Natural killer cell treated with Interleukin-12 subunit alpha and Interleukin-12 subunit beta and Interleukin-15 and Interleukin-18, amount 100 ng/mL, for 72 hours (primary cell): ENCODE measurements around the gene ATP8A2. TPM values are rescaled to one million over a fixed set of nuclear protein-coding genes. Genes with fewer than 3 reads are reported as not detected.

Source experiments
- ATAC-seq, 2 donors: fragments of 150-1000 bp; cut with Tn5 transposase in 1 of 2; sonication (Bioruptor Pico), chemical (Tn5 transposase) in 1 of 2; 2 replicates each; pipeline ENCODE4 v1.10.0; 2021
- DNase-seq: peaks from one replicate; pipeline ENCODE4 v3.0.0; 2022; ENCODE audit warnings: low spot score
- H3K27ac Mint-ChIP-seq, 2 donors: 1 replicate in 1 of 2; 2 replicates in 1 of 2; pipeline ENCODE4 v1.8.0; 2022; ENCODE audit warnings: mixed read lengths in 2 of 2, mild to moderate bottlenecking in 1 of 2, moderate library complexity in 1 of 2
- H3K27me3 Mint-ChIP-seq, 2 donors: 1 replicate in 1 of 2; 2 replicates in 1 of 2; pipeline ENCODE4 v1.8.0; 2022; ENCODE audit warnings: mixed read lengths in 2 of 2
- H3K36me3 Mint-ChIP-seq: one replicate; pipeline ENCODE4 v1.8.0; 2022; ENCODE audit warnings: mixed read lengths
- H3K4me1 Mint-ChIP-seq, 2 donors: 1 replicate in 1 of 2; 2 replicates in 1 of 2; pipeline ENCODE4 v1.8.0; 2022; ENCODE audit warnings: low read depth in 2 of 2, mixed read lengths in 2 of 2, mild to moderate bottlenecking in 1 of 2
- H3K4me3 Mint-ChIP-seq: one replicate; pipeline ENCODE4 v1.8.0; 2022; ENCODE audit warnings: mixed read lengths
- H3K9me3 Mint-ChIP-seq: 2 replicates; pipeline ENCODE4 v1.8.0; 2022; ENCODE audit warnings: mixed read lengths
- total RNA-seq, 2 donors: library from RNA; stranded (reverse); gene quantifications; one replicate each; pipeline ENCODE4 v1.2.3, GENCODE V29; 2022

Gene ATP8A2
- total RNA-seq, 2 donors from 2014 or later = 0.10 to 0.14 TPM

- Mint-ChIP-seq H3K4me3 (no peak overlapping the region), H3K27ac (no peak overlapping the region), H3K9me3 (no peaks in the 10 kb centered on the region), H3K4me1 (no peaks in the 10 kb centered on the region), H3K36me3 (no peaks in the 10 kb centered on the region), H3K27me3 (no peaks in the 10 kb centered on the region)
- ATAC-seq = no peak
- no peak for DNase-seq
Observed at GRCh38 chr13:26015271-26016125, 643.7 kb downstream of the ATP8A2 start.

DNA sequence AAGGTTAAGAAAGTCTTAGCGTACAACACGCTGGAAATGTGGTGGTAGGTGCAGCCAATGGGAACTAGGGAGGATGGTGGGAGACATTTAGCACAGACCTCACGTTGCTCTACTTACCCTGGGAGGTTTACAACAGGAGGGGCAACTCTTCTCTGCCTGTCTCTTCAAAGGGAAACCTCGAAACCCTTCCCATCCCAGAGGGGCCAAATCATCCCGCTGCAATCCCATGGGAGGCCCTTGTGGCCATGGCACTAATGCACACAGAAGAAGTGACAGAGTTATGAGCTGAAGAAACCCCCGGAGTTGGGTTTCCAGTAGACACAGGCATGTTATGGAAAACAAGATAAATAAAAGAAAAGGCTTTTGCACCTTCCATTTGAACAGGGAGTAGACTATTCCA lies 644.4 kb downstream of the ATP8A2 start:
- H3K27me3 Mint-ChIP-seq = peaks cover 6% of the 10 kb centered on the region in 2 donors
- H3K4me1 Mint-ChIP-seq = no peaks in the 10 kb centered on the region
- no peak overlapping the region for H3K27ac Mint-ChIP-seq
- ATAC-seq (no peak), DNase-seq (no peak)
- no peaks in the 10 kb centered on the region for H3K9me3 Mint-ChIP-seq
- H3K4me3 Mint-ChIP-seq = no peak overlapping the region
- no peaks in the 10 kb centered on the region for H3K36me3 Mint-ChIP-seq

- no peaks in the 10 kb centered on the region for H3K36me3 Mint-ChIP-seq
- H3K9me3 Mint-ChIP-seq = no peaks in the 10 kb centered on the region
- H3K4me3 Mint-ChIP-seq = no peak overlapping the region
- H3K4me1 Mint-ChIP-seq = no peaks in the 10 kb centered on the region
- H3K27ac Mint-ChIP-seq = no peak overlapping the region
- peaks cover 8 to 10% of the 10 kb centered on the region in 2 donors for H3K27me3 Mint-ChIP-seq
- peak in 1 of 2 donors; percentile 21 for ATAC-seq
- DNase-seq = no peak
Observed at GRCh38 chr13:26017196-26017921, 645.6 kb downstream of the ATP8A2 start.

GRCh38 chr13:26017932-26018665 lies 646.3 kb downstream of the ATP8A2 start:
- Mint-ChIP-seq H3K4me1 (no peaks in the 10 kb centered on the region), H3K27ac (no peak overlapping the region), H3K4me3 (no peak overlapping the region), H3K36me3 (no peaks in the 10 kb centered on the region), H3K27me3 (peaks cover 8 to 10% of the 10 kb centered on the region in 2 donors), H3K9me3 (no peaks in the 10 kb centered on the region)
- DNase-seq = no peak
- ATAC-seq = peak in 1 of 2 donors; percentile 40

DNA sequence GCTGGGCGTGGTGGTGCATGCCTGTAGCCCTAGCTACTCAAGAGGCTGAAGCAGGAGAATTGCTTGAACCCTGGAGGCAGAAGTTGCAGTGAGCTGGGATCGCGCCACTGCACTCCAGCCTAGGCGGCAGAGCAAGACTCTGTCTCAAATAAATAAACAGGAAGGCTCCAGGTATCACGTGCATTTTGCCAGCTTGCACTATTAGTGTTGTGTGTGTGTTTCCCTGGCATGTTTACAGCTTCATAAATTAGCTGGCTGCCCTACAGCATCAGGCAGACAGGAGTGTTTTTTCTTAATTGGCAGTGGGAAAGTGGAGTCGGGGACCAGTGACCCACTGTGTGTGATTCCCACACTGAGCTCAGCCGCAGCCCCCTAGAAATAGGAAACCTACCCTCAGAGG lies 647.5 kb downstream of the ATP8A2 start:
- Mint-ChIP-seq H3K4me1 (no peaks in the 10 kb centered on the region), H3K36me3 (no peaks in the 10 kb centered on the region), H3K9me3 (no peaks in the 10 kb centered on the region), H3K27ac (no peak overlapping the region), H3K27me3 (peaks cover 12 to 13% of the 10 kb centered on the region in 2 donors), H3K4me3 (no peak overlapping the region)
- DNase-seq (no peak), ATAC-seq (no peak)

DNA sequence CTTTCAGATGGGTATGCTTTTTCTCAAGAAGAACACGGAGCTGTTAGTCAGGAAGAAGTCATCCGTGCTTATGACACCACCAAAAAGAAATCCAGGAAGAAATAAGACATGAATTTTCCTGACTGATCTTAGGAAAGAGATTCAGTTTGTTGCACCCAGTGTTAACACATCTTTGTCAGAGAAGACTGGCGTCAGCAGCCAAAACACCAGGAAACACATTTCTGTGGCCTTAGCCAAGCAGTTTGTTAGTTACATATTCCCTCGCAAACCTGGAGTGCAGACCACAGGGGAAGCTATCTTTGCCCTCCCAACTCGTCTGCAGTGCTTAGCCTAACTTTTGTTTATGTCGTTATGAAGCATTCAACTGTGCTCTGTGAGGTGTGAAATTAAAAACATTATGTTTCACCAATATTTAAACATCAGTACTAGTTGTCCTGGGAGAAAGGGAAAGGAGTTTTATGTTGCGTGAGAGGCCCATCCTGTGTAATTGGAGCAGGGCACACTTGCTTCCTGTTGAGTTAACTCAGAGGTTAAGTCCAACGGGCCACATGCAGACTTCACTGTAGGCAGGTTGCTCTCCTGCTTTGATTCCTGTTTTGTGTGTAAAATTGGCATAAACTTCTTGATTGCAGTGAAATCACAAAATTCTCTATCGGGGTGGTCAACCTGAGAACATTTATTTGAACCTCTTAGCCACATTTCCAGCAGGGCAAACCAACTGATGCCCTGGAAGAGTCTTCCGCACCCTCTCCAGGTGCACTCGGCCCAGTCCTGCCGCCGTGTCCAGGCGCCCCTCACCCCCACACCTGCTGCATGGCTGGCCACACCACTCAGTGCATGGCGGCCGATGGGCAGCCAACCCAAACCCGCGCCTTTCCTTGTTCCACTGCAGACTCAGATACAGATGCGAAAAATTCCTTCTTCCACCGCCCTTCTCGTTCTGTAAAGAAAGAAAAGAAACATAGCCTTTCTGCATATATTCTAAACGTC lies 648.4 kb downstream of the ATP8A2 start:
- H3K9me3 Mint-ChIP-seq = no peaks in the 10 kb centered on the region
- H3K36me3 Mint-ChIP-seq = no peaks in the 10 kb centered on the region
- DNase-seq (no peak), ATAC-seq (no peak)
- peaks cover 17 to 18% of the 10 kb centered on the region in 2 donors for H3K27me3 Mint-ChIP-seq
- no peak overlapping the region for H3K27ac Mint-ChIP-seq
- no peaks in the 10 kb centered on the region for H3K4me1 Mint-ChIP-seq
- no peak overlapping the region for H3K4me3 Mint-ChIP-seq

- Mint-ChIP-seq H3K36me3 (no peaks in the 10 kb centered on the region), H3K27ac (no peak overlapping the region), H3K27me3 (peaks cover 23 to 24% of the 10 kb centered on the region in 2 donors), H3K9me3 (no peaks in the 10 kb centered on the region), H3K4me3 (no peak overlapping the region), H3K4me1 (no peaks in the 10 kb centered on the region)
- DNase-seq (no peak), ATAC-seq (no peak)
Observed at GRCh38 chr13:26020891-26021290, 649.1 kb downstream of the ATP8A2 start.

- peaks cover 23 to 24% of the 10 kb centered on the region in 2 donors for H3K27me3 Mint-ChIP-seq
- no peaks in the 10 kb centered on the region for H3K9me3 Mint-ChIP-seq
- no peaks in the 10 kb centered on the region for H3K4me1 Mint-ChIP-seq
- ATAC-seq (no peak), DNase-seq (no peak)
- no peak overlapping the region for H3K4me3 Mint-ChIP-seq
- no peaks in the 10 kb centered on the region for H3K36me3 Mint-ChIP-seq
- H3K27ac Mint-ChIP-seq = no peak overlapping the region
Observed at GRCh38 chr13:26021516-26021915, 649.7 kb downstream of the ATP8A2 start.

- no peaks in the 10 kb centered on the region for H3K9me3 Mint-ChIP-seq
- H3K4me3 Mint-ChIP-seq = no peak overlapping the region
- H3K27ac Mint-ChIP-seq = no peak overlapping the region
- DNase-seq (no peak), ATAC-seq (no peak)
- H3K27me3 Mint-ChIP-seq = peaks cover 23 to 24% of the 10 kb centered on the region in 2 donors
- no peaks in the 10 kb centered on the region for H3K36me3 Mint-ChIP-seq
- no peaks in the 10 kb centered on the region for H3K4me1 Mint-ChIP-seq
Observed at GRCh38 chr13:26021956-26022355, 650.2 kb downstream of the ATP8A2 start.

DNA sequence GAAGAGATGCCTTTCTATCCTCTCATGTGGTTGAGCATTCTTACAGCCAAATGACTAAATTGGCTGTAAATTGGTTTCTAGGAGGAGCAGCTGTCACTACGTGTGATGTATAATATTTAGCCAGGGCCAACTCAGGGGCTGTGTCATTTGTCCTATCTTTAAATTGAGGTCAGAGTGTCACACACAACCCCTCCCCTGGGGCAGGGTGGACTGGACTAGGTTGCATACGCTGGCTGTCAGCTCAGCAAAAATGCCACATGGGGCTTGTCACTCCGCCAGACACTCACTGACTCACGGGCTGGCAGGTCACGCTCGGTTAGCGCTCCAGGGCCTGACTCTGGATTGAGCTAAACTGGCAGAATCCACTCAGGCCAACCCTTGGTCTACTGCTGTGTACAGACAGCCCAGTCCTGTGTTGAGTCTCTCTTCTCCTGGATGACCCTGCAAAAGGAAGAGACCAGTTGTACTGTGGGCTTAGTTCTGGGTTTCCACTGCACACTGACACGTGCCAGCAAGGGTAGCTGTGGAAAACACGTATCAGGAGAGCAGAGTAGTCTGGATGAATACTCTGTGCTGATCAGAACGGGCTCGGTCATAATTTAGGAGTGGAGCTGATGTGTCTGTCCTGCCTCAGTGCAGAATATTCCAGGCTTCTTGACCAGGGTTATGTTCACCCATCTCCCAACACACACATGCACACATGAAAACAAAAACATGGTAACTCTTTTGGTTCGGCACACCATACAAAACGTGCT lies 650.9 kb downstream of the ATP8A2 start:
- Mint-ChIP-seq H3K9me3 (no peaks in the 10 kb centered on the region), H3K27ac (no peak overlapping the region), H3K27me3 (peaks cover 23 to 24% of the 10 kb centered on the region in 2 donors), H3K4me1 (no peaks in the 10 kb centered on the region), H3K36me3 (no peaks in the 10 kb centered on the region), H3K4me3 (no peak overlapping the region)
- DNase-seq (no peak), ATAC-seq (peak in 1 of 2 donors; percentile 38)

DNA sequence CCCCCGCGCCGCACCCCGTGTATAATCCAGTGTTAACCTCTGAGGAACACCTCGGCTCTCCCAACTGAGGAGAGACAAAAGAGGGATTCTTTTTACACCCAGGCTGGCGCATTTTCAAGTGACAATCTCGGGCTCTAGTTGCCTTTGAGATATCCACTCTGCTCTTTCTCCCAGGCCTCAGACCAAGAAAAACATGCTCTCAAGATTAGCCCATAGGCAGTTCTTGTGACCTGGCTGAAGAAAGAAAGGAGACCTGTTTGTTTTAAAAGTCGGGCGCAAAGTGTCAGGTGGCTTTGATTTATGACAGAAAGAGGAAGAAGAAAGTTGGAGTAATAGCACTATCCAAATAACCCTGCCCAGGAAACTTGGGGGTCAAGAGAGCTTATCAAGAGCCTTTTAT lies 652.8 kb downstream of the ATP8A2 start:
- Mint-ChIP-seq H3K27me3 (peaks cover 24 to 25% of the 10 kb centered on the region in 2 donors), H3K4me3 (no peak overlapping the region), H3K36me3 (no peaks in the 10 kb centered on the region), H3K27ac (no peak overlapping the region), H3K9me3 (no peaks in the 10 kb centered on the region), H3K4me1 (no peaks in the 10 kb centered on the region)
- DNase-seq (no peak), ATAC-seq (no peak)

DNA sequence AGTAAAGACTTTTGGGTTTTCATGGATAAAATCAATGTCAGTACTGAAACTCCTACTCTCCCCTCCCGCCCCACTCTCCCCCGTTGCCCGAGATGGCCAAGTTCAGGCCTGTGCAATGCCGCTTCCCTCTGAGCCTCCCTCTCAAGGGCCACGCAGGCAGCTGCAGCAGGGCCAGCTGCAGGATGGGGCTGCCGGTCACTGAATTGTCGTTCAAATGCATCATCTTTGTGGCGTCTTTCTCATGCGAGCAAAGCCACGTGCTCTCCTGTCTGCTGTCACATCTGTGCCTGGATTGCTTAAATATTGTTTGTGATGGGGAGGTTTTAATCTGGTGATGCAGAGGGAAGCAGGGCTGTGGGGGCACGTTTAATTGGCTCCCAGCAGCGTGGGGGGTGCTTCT lies 653.4 kb downstream of the ATP8A2 start:
- Mint-ChIP-seq H3K27me3 (peaks cover 28% of the 10 kb centered on the region in 2 donors), H3K36me3 (no peaks in the 10 kb centered on the region), H3K27ac (no peak overlapping the region), H3K9me3 (no peaks in the 10 kb centered on the region), H3K4me1 (no peaks in the 10 kb centered on the region), H3K4me3 (no peak overlapping the region)
- DNase-seq (no peak), ATAC-seq (no peak)
